SU-DHL-6 (cell line): ENCODE measurements around the gene NTF3.

Experiments
- H2AFZ ChIP-seq: fragments of 200-600 bp; sonication (generic); 2 replicates; pipeline ENCODE4 v1.6.1; 2014; ENCODE audit warnings: low read depth, mild to moderate bottlenecking, moderate library complexity, mixed read lengths, antibody characterized with exemption, low read length; ENCODE audit not compliant: severe bottlenecking
- H3F3A ChIP-seq: fragments of 200-600 bp; shearing (Covaris generic); 2 replicates; pipeline ENCODE4 v1.6.0; 2016; ENCODE audit warnings: antibody characterized with exemption, mild to moderate bottlenecking; ENCODE audit not compliant: insufficient read depth
- H3K27ac ChIP-seq: fragments of 200-600 bp; sonication (generic); 2 replicates; pipeline ENCODE4 v1.5.1; 2016; ENCODE audit warnings: low read depth, mild to moderate bottlenecking, low read length, moderate library complexity, mixed read lengths
- H3K27me3 ChIP-seq: fragments of 200-600 bp; sonication (generic), shearing (Covaris generic); 2 replicates; pipeline ENCODE4 v1.6.0; 2014; ENCODE audit warnings: mild to moderate bottlenecking, low read length
- H3K36me3 ChIP-seq: fragments of 200-600 bp; sonication (generic); 2 replicates; pipeline ENCODE4 v1.6.1; 2014; ENCODE audit warnings: mild to moderate bottlenecking, low read length, mixed read lengths
- H3K4me2 ChIP-seq: fragments of 300-600, 200-600 bp; shearing (Covaris generic), sonication (generic); 2 replicates; pipeline ENCODE4 v1.6.0; 2014; ENCODE audit warnings: low read length, low read depth, mild to moderate bottlenecking; ENCODE audit not compliant: poor library complexity, severe bottlenecking
- H3K4me3 ChIP-seq: fragments of 200-600 bp; sonication (generic); 2 replicates; pipeline ENCODE4 v1.5.1; 2014; ENCODE audit warnings: antibody characterized with exemption, low read length, mild to moderate bottlenecking, mixed read lengths; ENCODE audit not compliant: insufficient read depth, poor library complexity, severe bottlenecking
- H3K79me2 ChIP-seq: fragments of 200-600 bp; sonication (generic); 2 replicates; pipeline ENCODE4 v1.6.1; 2014; ENCODE audit warnings: mild to moderate bottlenecking, low read length, moderate library complexity; ENCODE audit not compliant: insufficient read depth
- H3K9ac ChIP-seq: fragments of 200-600 bp; sonication (generic); 2 replicates; pipeline ENCODE4 v1.7.0; 2014; ENCODE audit warnings: mild to moderate bottlenecking, low read length
- H3K9me2 ChIP-seq: fragments of 200-600 bp; sonication (generic); replicated peaks from 2 replicates; pipeline ENCODE4 v1.6.1; 2014; ENCODE audit warnings: low read length; ENCODE audit not compliant: insufficient read depth
- H3K9me3 ChIP-seq: fragments of 200-600 bp; sonication (generic); 2 replicates; pipeline ENCODE4 v1.6.1; 2014; ENCODE audit warnings: low read length, mixed read lengths; ENCODE audit not compliant: insufficient read depth
- H4K20me1 ChIP-seq: fragments of 200-600 bp; sonication (generic); 2 replicates; pipeline ENCODE4 v1.6.1; 2014; ENCODE audit warnings: low read depth, mild to moderate bottlenecking, antibody characterized with exemption, low read length, moderate library complexity, mixed read lengths
- CTCF ChIP-seq: fragments of 200-600 bp; sonication (generic); IDR thresholded peaks from one replicate; pipeline ENCODE4 v1.5.1; 2017; ENCODE audit warnings: antibody characterized with exemption, mild to moderate bottlenecking, low read length, moderate library complexity; ENCODE audit not compliant: insufficient read depth, poor library complexity, severe bottlenecking
- EZH2phosphoT487 ChIP-seq: fragments of 200-600 bp; sonication (generic), shearing (Covaris generic); conservative IDR thresholded peaks from 2 replicates; pipeline ENCODE4 v1.6.1; 2018; ENCODE audit warnings: mild to moderate bottlenecking, antibody characterized with exemption, low read length, moderate library complexity, mixed read lengths

NTF3 gene

DNA sequence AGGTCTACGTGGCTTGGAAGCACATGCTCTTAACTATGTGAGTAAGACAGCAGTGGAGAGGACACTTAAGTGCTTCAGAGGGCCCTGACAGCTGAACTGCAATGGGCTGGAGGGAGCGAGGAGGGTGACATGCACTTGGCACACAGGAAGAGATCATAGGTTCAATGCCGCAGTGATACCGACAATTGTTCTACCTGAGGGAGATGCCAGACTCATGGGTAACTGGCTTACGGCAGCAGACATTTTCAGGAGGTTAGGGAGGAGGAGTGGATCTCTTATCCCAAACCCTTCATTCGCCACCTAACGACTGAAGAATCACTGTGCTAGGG lies 68.4 kb downstream of the NTF3 start:
- no peak for TF ChIP-seq CTCF
- TF ChIP-seq EZH2phosphoT487 = no peak

GRCh38 chr12:5503774-5504173 lies 71.9 kb downstream of the NTF3 start:
- Histone ChIP-seq H2AFZ (no peak overlapping the region), H3K27ac (no peak overlapping the region), H3K79me2 (no peaks in the 10 kb centered on the region), H3K9me3 (no peaks in the 10 kb centered on the region), H3K36me3 (no peaks in the 10 kb centered on the region), H3K9ac (no peak overlapping the region), H3K27me3 (no peaks in the 10 kb centered on the region), H3F3A (no peaks in the 10 kb centered on the region), H3K4me2 (no peak overlapping the region), H3K9me2 (no peaks in the 10 kb centered on the region), H4K20me1 (no peaks in the 10 kb centered on the region), H3K4me3 (no peak overlapping the region)
- TF ChIP-seq CTCF (no peak), EZH2phosphoT487 (no peak)

More for the DNA sequence above, 68.4 kb downstream of the NTF3 start:
- H3K36me3 ChIP-seq = no peaks in the 10 kb centered on the region
- no peak overlapping the region for H3K9ac ChIP-seq
- H3K27ac ChIP-seq = no peak overlapping the region
- H3K27me3 ChIP-seq = no peaks in the 10 kb centered on the region
- H3K9me2 ChIP-seq = no peaks in the 10 kb centered on the region
- no peak overlapping the region for H3K4me3 ChIP-seq
- no peak overlapping the region for H3K4me2 ChIP-seq
- no peak overlapping the region for H2AFZ ChIP-seq
- H4K20me1 ChIP-seq = no peaks in the 10 kb centered on the region
- H3F3A ChIP-seq = no peaks in the 10 kb centered on the region
- no peaks in the 10 kb centered on the region for H3K79me2 ChIP-seq
- no peaks in the 10 kb centered on the region for H3K9me3 ChIP-seq

DNA sequence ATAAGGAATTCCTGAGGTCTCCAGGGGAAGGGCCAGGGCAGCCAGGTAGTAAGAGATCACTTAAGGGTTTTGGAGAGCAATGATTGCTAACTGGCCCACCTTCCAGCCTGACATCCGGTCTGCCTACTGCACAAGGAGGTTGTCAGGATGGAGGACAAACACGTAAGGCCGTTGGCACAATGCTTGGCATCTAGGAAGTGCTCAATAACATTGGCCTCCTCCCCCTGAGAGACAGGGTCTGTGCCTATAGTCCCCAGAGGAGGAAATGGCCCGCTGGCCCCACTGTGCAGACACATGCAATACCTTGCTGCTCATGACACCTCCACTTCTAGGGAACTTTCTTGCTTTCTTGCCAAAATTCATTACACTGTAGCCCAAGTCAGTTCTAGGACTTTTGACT lies 73.2 kb downstream of the NTF3 start:
- H3K79me2 ChIP-seq = no peaks in the 10 kb centered on the region
- H4K20me1 ChIP-seq = no peaks in the 10 kb centered on the region
- H3K27ac ChIP-seq = no peak overlapping the region
- no peaks in the 10 kb centered on the region for H3K36me3 ChIP-seq
- no peak overlapping the region for H3K4me3 ChIP-seq
- H2AFZ ChIP-seq = no peak overlapping the region
- no peak overlapping the region for H3K9ac ChIP-seq
- no peak for TF ChIP-seq EZH2phosphoT487
- TF ChIP-seq CTCF = no peak
- H3K9me2 ChIP-seq = no peaks in the 10 kb centered on the region
- no peaks in the 10 kb centered on the region for H3K9me3 ChIP-seq
- H3F3A ChIP-seq = no peaks in the 10 kb centered on the region
- no peak overlapping the region for H3K4me2 ChIP-seq
- H3K27me3 ChIP-seq = no peaks in the 10 kb centered on the region

GRCh38 chr12:5505751-5506150 lies 73.8 kb downstream of the NTF3 start:
- Histone ChIP-seq H3K27ac (no peak overlapping the region), H3K4me3 (no peak overlapping the region), H3K79me2 (no peaks in the 10 kb centered on the region), H2AFZ (no peak overlapping the region), H3K4me2 (no peak overlapping the region), H3K27me3 (no peaks in the 10 kb centered on the region), H3F3A (no peaks in the 10 kb centered on the region), H3K9ac (no peak overlapping the region), H3K36me3 (no peaks in the 10 kb centered on the region), H4K20me1 (no peaks in the 10 kb centered on the region), H3K9me3 (no peaks in the 10 kb centered on the region), H3K9me2 (no peaks in the 10 kb centered on the region)
- TF ChIP-seq CTCF (no peak), EZH2phosphoT487 (no peak)
